Inflammatory macrophage (primary cell): ENCODE data around the gene PCDHGA1.
A peak's percentile ranks its signal among the peaks of the same experiment; 100 is the strongest.

ENCODE experiments used
- DNase-seq, 2 donors: peaks; one replicate each; pipeline ENCODE4 v3.0.0-alpha.2; 2020 to 2022

The PCDHGA1 gene

GRCh38 chr5:141493500-141494422, 163.4 kb downstream of the PCDHGA1 start:
- DNase-seq, result no peak

GRCh38 chr5:141494761-141495452, 164.6 kb downstream of the PCDHGA1 start:
- no peak for DNase-seq

- DNase-seq, result no peak
Observed at GRCh38 chr5:141495453-141495811, 165.1 kb downstream of the PCDHGA1 start.

- DNase-seq, result no peak
Observed at GRCh38 chr5:141496038-141496437, 165.7 kb downstream of the PCDHGA1 start.

GRCh38 chr5:141501761-141502160, 171.4 kb downstream of the PCDHGA1 start:
- DNase-seq, result no peak

- DNase-seq, result no peak
Observed at GRCh38 chr5:141503681-141504080, 173.4 kb downstream of the PCDHGA1 start.

GRCh38 chr5:141504216-141504615, 173.9 kb downstream of the PCDHGA1 start:
- no peak for DNase-seq

GRCh38 chr5:141506381-141507155, 176.3 kb downstream of the PCDHGA1 start:
- DNase-seq, result no peak

GRCh38 chr5:141507387-141508091, 177.2 kb downstream of the PCDHGA1 start:
- DNase-seq, result no peak

GRCh38 chr5:141508440-141508797, 178.1 kb downstream of the PCDHGA1 start:
- peak; percentile 37 to 83 for DNase-seq

- peak; percentile 47 to 65 for DNase-seq
Observed at GRCh38 chr5:141508798-141509611, 178.7 kb downstream of the PCDHGA1 start.

GRCh38 chr5:141510160-141510559, 179.8 kb downstream of the PCDHGA1 start:
- no peak for DNase-seq

GRCh38 chr5:141510850-141511601, 180.7 kb downstream of the PCDHGA1 start:
- DNase-seq, result no peak

- DNase-seq, result no peak
Observed at GRCh38 chr5:141511771-141512325, 181.5 kb downstream of the PCDHGA1 start.

GRCh38 chr5:141512390-141512910, 182.1 kb downstream of the PCDHGA1 start:
- DNase-seq, result peak; percentile 62 to 63

- DNase-seq, result peak; percentile 34 to 57
Observed at GRCh38 chr5:141512911-141513626, 182.8 kb downstream of the PCDHGA1 start.

GRCh38 chr5:141513627-141514329, 183.5 kb downstream of the PCDHGA1 start:
- DNase-seq, result peak; percentile 80 to 90

- no peak for DNase-seq
Observed at GRCh38 chr5:141514330-141515133, 184.2 kb downstream of the PCDHGA1 start.
